Endothelial cell of umbilical vein (primary cell): Measurements from ENCODE around the gene MXI1. TPM values are rescaled to one million over a fixed set of nuclear protein-coding genes. Genes with fewer than 3 reads are reported as not detected.

ENCODE experiments used
- BruUV-seq: library from RNA; stranded (reverse); fragments of 400-500 nt; replicated peaks from 2 replicates; lab custom pipeline; 2021; lab: Mats Ljungman, UMichigan
- CTCF ChIA-PET: fragments of 300-600, 350-600 bp; sonication (Branson Sonifier 250); formaldehyde crosslinking; loops from one replicate; lab custom pipeline; 2021; ENCODE audit warnings: antibody characterized with exemption, inconsistent platforms; lab: Charles Lee
- POLR2A ChIA-PET: fragments of 300-600, 350-600 bp; sonication (Branson Sonifier 250); formaldehyde crosslinking; loops from one replicate; lab custom pipeline; 2021; ENCODE audit warnings: antibody characterized with exemption, inconsistent platforms; lab: Charles Lee
- DNase-seq: peaks from one replicate; pipeline ENCODE4 v3.0.0-alpha.2; 2011; ENCODE audit warnings: low read depth, low spot score
- FAIRE-seq: peaks from 2 replicates; lab custom pipeline; 2011; peaks lifted over from hg19 to GRCh38; lab: Jason Lieb, UNC
- H2AFZ ChIP-seq: 2 replicates; pipeline ENCODE4 v1.6.0; 2012; ENCODE audit warnings: low read depth, low read length, control low read depth, inconsistent platforms
- H3K27ac ChIP-seq: 2 replicates; pipeline ENCODE4 v1.5.1; 2011; ENCODE audit warnings: low read depth, mild to moderate bottlenecking, control low read depth, low read length, moderate library complexity; ENCODE audit not compliant: insufficient read depth
- H3K27me3 ChIP-seq, 2 experiments: 2 replicates each; pipeline versions ENCODE4 v1.6.0 to v1.6.1; 2011; ENCODE audit warnings: low read length in 2 of 2, mixed read lengths in 1 of 2; ENCODE audit not compliant: control insufficient read depth in 2 of 2, insufficient read depth in 2 of 2
- H3K36me3 ChIP-seq, 2 experiments: 2 replicates in 1 of 2; 3 replicates in 1 of 2; pipeline ENCODE4 v1.5.1; 2011; ENCODE audit warnings: low read length in 2 of 2, mild to moderate bottlenecking in 1 of 2, moderate library complexity in 1 of 2; ENCODE audit not compliant: control insufficient read depth in 2 of 2, insufficient read depth in 2 of 2; ENCODE audit errors: extremely low read depth in 1 of 2
- H3K4me1 ChIP-seq: 3 replicates; pipeline ENCODE4 v1.5.1; 2011; ENCODE audit warnings: mild to moderate bottlenecking, low read length; ENCODE audit not compliant: control insufficient read depth, insufficient read depth; ENCODE audit errors: extremely low read depth
- H3K4me2 ChIP-seq: 2 replicates; pipeline ENCODE4 v1.6.1; 2011; ENCODE audit warnings: low read length, control low read depth, mixed read lengths; ENCODE audit not compliant: insufficient read depth
- H3K4me3 ChIP-seq, 3 experiments: fragments of 200-600 bp in 1 of 3; sonication (generic), shearing (Covaris generic) in 1 of 3; replicated peaks in 1 of 3; 2 replicates each; pipeline ENCODE4 v1.5.1; 2011 to 2016; ENCODE audit warnings: control low read depth in 3 of 3, low read length in 3 of 3, mild to moderate bottlenecking in 2 of 3, inconsistent platforms in 1 of 3, low read depth in 1 of 3, moderate library complexity in 1 of 3; ENCODE audit not compliant: insufficient read depth in 1 of 3
- H3K79me2 ChIP-seq: 2 replicates; pipeline ENCODE4 v1.6.0; 2012; ENCODE audit warnings: low read length, inconsistent platforms; ENCODE audit not compliant: control insufficient read depth, insufficient read depth
- H3K9ac ChIP-seq: replicated peaks from 2 replicates; pipeline ENCODE3; 2011; ENCODE audit warnings: low read length, control low read depth; ENCODE audit not compliant: insufficient read depth; ENCODE audit errors: extremely low read depth
- H3K9me1 ChIP-seq: replicated peaks from 3 replicates; pipeline ENCODE4 v1.6.0; 2011; ENCODE audit warnings: mild to moderate bottlenecking, low read length; ENCODE audit not compliant: control insufficient read depth, insufficient read depth; ENCODE audit errors: extremely low read depth
- H3K9me3 ChIP-seq: replicated peaks from 2 replicates; pipeline ENCODE4 v1.5.1; 2012; ENCODE audit warnings: low read length, inconsistent platforms; ENCODE audit not compliant: control insufficient read depth, insufficient read depth
- H4K20me1 ChIP-seq: replicated peaks from 2 replicates; pipeline ENCODE3; 2011; ENCODE audit warnings: mild to moderate bottlenecking, low read length; ENCODE audit not compliant: control insufficient read depth, insufficient read depth; ENCODE audit errors: extremely low read depth
- EZH2 ChIP-seq: IDR thresholded peaks from 2 replicates; pipeline ENCODE4 v1.6.1; 2012; ENCODE audit warnings: borderline replicate concordance, low read depth, mild to moderate bottlenecking, moderate library complexity, low read length, inconsistent platforms; ENCODE audit not compliant: severe bottlenecking
- FOS ChIP-seq: IDR thresholded peaks from 2 replicates; pipeline ENCODE4 v1.6.1; 2011; ENCODE audit warnings: mild to moderate bottlenecking, low read length, moderate library complexity, borderline replicate concordance; ENCODE audit not compliant: insufficient read depth
- GATA2 ChIP-seq: IDR thresholded peaks from 2 replicates; pipeline ENCODE4 v1.7.0; 2011; ENCODE audit warnings: low read depth, mild to moderate bottlenecking, moderate library complexity, mixed read lengths, low read length; ENCODE audit not compliant: insufficient read length, insufficient read depth
- JUN ChIP-seq: IDR thresholded peaks from 2 replicates; pipeline ENCODE4 v1.6.1; 2011; ENCODE audit warnings: borderline replicate concordance, low read depth; ENCODE audit not compliant: insufficient read length, insufficient read depth
- MYC ChIP-seq: IDR thresholded peaks from one replicate; pipeline ENCODE4 v1.6.1; 2011; ENCODE audit warnings: mild to moderate bottlenecking, low read depth, low read length
- POLR2A ChIP-seq: IDR thresholded peaks from 2 replicates; pipeline ENCODE4 v1.6.1; 2012; ENCODE audit warnings: low read depth, mild to moderate bottlenecking, control low read depth, low read length
- POLR2AphosphoS5 ChIP-seq: IDR thresholded peaks from 2 replicates; pipeline ENCODE4 v1.6.1; 2012; ENCODE audit warnings: low read depth, mild to moderate bottlenecking, control low read depth, low read length, moderate library complexity; ENCODE audit not compliant: insufficient read depth
- dilution Hi-C: fragments of 300-500 bp; cut with MboI; formaldehyde crosslinking; loops from one replicate; pipeline ENCODE4 v1.15.0; 2019; ENCODE audit warnings: low sequenced_read_pairs; ENCODE audit not compliant: extremely low pct_ligation_motif_present
- intact Hi-C: fragments of 100-400 bp; cut with micrococcal nuclease; formaldehyde crosslinking; loops from one replicate; pipeline ENCODE4 v1.10.0; 2022
- polyA plus RNA-seq, 4 experiments: library from polyadenylated mRNA; depleted of rRNA in 3 of 4; stranded (reverse) in 3 of 4; unstranded in 1 of 4; fragments of >200 nt; gene quantifications; 2 replicates each; pipeline versions ENCODE4 v1.2.1 to v1.2.3, GENCODE V29; 2011 to 2012; ENCODE audit warnings: missing spikeins in 1 of 4
- total RNA-seq: library from RNA; stranded (reverse); gene quantifications from 2 replicates; pipeline ENCODE4 v1.2.3, GENCODE V29; 2021
- TF ChIP-seq, protein P1 (sequence below), 2 donors: IDR thresholded peaks; 1 replicate in 1 of 2; 2 replicates in 1 of 2; pipeline ENCODE4 v1.5.1; 2011; ENCODE audit warnings: low read length in 2 of 2, mild to moderate bottlenecking in 2 of 2, moderate library complexity in 2 of 2, control low read depth in 1 of 2, inconsistent platforms in 1 of 2, low read depth in 1 of 2; ENCODE audit not compliant: insufficient read depth in 1 of 2; ENCODE audit errors: extremely low read depth in 1 of 2
- TF ChIP-seq, protein P2 (sequence below): IDR thresholded peaks from 2 replicates; pipeline ENCODE4 v1.6.1; 2011; ENCODE audit not compliant: insufficient read depth, insufficient read length

MXI1 gene
- total and polyA plus RNA-seq, 2 donors (not counting 3 experiments of a cell fraction or from before 2014, with no cell fraction given) = 2.7 to 8.5 TPM

DNA sequence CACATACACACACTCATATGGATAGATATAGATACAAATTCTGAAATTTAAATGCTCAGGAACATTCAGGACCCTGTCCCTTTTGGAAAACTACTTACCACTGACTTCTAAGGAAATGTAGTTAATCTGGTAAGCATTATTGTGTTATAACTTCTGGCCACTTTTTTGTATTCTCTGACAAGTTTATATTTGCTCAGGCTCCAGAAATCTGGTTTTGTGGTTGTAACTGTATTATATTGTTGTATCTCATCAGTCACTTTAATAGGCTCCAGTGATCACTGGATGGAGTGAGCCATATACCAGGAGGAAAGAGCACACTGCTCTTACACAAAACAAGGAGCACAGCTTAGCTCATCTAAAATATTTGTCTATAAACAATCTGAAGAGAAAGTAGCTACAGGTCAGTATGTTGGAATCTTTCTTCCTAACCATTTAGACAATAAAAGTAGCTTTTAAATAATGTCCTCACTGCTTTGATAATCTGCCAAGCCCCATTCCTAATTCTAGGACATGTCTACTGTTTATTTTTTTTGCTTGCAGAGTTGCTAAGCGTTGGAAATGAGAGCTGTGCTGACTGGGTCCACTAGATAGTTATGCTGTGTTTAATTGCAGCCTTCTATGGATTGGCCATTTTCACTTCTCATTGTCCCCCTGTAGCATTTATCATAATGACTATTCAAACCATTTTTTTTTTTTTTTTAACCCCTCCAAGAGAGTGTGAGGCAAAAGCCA lies 53.5 kb downstream of the MXI1 start:
- no peaks in the 10 kb centered on the region for H3K36me3 ChIP-seq
- DNase-seq (no peak), FAIRE-seq (no peak)
- CTCF ChIA-PET = interaction anchor here (1.2 to 1.3 kb wide), 2 partner anchors 9 to 22 kb away, joined by 4 read pairs; no protein-coding TSS in a partner anchor
- dilution Hi-C loops = no loop called here
- no peak overlapping the region for H3K27ac ChIP-seq
- no peaks in the 10 kb centered on the region for H3K9me3 ChIP-seq
- H4K20me1 ChIP-seq = no peaks in the 10 kb centered on the region
- H2AFZ ChIP-seq = no peak overlapping the region
- POLR2A ChIA-PET = no interaction called here
- no peaks in the 10 kb centered on the region for H3K4me1 ChIP-seq
- no peak for TF ChIP-seq FOS
- TF ChIP-seq, protein P1, sequence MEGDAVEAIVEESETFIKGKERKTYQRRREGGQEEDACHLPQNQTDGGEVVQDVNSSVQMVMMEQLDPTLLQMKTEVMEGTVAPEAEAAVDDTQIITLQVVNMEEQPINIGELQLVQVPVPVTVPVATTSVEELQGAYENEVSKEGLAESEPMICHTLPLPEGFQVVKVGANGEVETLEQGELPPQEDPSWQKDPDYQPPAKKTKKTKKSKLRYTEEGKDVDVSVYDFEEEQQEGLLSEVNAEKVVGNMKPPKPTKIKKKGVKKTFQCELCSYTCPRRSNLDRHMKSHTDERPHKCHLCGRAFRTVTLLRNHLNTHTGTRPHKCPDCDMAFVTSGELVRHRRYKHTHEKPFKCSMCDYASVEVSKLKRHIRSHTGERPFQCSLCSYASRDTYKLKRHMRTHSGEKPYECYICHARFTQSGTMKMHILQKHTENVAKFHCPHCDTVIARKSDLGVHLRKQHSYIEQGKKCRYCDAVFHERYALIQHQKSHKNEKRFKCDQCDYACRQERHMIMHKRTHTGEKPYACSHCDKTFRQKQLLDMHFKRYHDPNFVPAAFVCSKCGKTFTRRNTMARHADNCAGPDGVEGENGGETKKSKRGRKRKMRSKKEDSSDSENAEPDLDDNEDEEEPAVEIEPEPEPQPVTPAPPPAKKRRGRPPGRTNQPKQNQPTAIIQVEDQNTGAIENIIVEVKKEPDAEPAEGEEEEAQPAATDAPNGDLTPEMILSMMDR (IDR thresholded peaks at IDR 0.05; ENCODE audit: extremely low read depth in 1 of 2, insufficient read depth in 1 of 2, low read depth in 1 of 2, low read length in 2 of 2) = no peak
- TF ChIP-seq, protein P2, sequence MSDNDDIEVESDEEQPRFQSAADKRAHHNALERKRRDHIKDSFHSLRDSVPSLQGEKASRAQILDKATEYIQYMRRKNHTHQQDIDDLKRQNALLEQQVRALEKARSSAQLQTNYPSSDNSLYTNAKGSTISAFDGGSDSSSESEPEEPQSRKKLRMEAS = no peak
- no peak for TF ChIP-seq JUN
- no peak for TF ChIP-seq POLR2A
- no peak for TF ChIP-seq MYC
- TF ChIP-seq POLR2AphosphoS5 = no peak
- no peak for TF ChIP-seq GATA2
- TF ChIP-seq EZH2 = no peak
- no peaks in the 10 kb centered on the region for H3K79me2 ChIP-seq
- H3K9ac ChIP-seq = no peak overlapping the region
- no peak overlapping the region for H3K4me2 ChIP-seq
- no peaks in the 10 kb centered on the region for H3K27me3 ChIP-seq
- no peak overlapping the region for H3K4me3 ChIP-seq
- H3K9me1 ChIP-seq = no peaks in the 10 kb centered on the region
- intact Hi-C loops = no loop called here
- no TSS peak for BruUV-seq
